Heart left ventricle (tissue), 16 donors: ENCODE data around the gene CCDC170. TPM values are rescaled to one million over a fixed set of nuclear protein-coding genes. Genes with fewer than 3 reads are reported as not detected.

Experiments
- ATAC-seq, 4 donors: fragments of 200-7000 bp; cut with Tn5 transposase; one replicate each; pipeline ENCODE4 v1.9.1; 2020 to 2022; ENCODE audit warnings: moderate library complexity in 4 of 4, mild to moderate bottlenecking in 3 of 4, moderate number of reproducible peaks in 1 of 4
- DNase-seq, 5 donors: peaks; one replicate each; pipeline ENCODE4 v3.0.0-alpha.2; 2020
- H3K27ac ChIP-seq, 12 donors: fragments of 200-600 bp; sonication (generic) in 4 of 12; one replicate each; pipeline versions ENCODE4 v1.5.0 to v1.8.0; 2016 to 2022; ENCODE audit warnings: mild to moderate bottlenecking in 2 of 12
- H3K27me3 ChIP-seq, 9 donors: fragments of 200-600 bp; sonication (generic) in 2 of 9; one replicate each; pipeline versions ENCODE4 v1.5.1 to v1.8.0; 2016 to 2022; ENCODE audit warnings: mild to moderate bottlenecking in 3 of 9
- H3K36me3 ChIP-seq, 9 donors: fragments of 200-600 bp; sonication (generic) in 2 of 9; one replicate each; pipeline versions ENCODE4 v1.5.0 to v1.8.0; 2018 to 2022; ENCODE audit warnings: mild to moderate bottlenecking in 2 of 9
- H3K4me1 ChIP-seq, 12 donors: fragments of 200-600 bp; sonication (generic) in 4 of 12; one replicate each; pipeline versions ENCODE4 v1.5.0 to v1.8.0; 2016 to 2022; ENCODE audit warnings: mild to moderate bottlenecking in 3 of 12
- H3K4me3 ChIP-seq, 12 donors: fragments of 200-600 bp; sonication (generic) in 4 of 12; one replicate each; pipeline versions ENCODE4 v1.5.0 to v1.8.0; 2017 to 2022; ENCODE audit warnings: mild to moderate bottlenecking in 9 of 12, moderate library complexity in 4 of 12
- H3K9me3 ChIP-seq, 12 donors: fragments of 200-600 bp; sonication (generic) in 4 of 12; one replicate each; pipeline versions ENCODE4 v1.5.0 to v1.8.0; 2016 to 2022; ENCODE audit warnings: mild to moderate bottlenecking in 1 of 12
- CTCF ChIP-seq, 12 donors: fragments of 200-600 bp; sonication (generic) in 4 of 12; IDR thresholded peaks; one replicate each; pipeline versions ENCODE4 v1.5.0 to v1.8.0; 2018 to 2022; ENCODE audit warnings: antibody characterized with exemption in 12 of 12, mild to moderate bottlenecking in 5 of 12
- POLR2A ChIP-seq, 2 donors: fragments of 450-650 bp; IDR thresholded peaks; one replicate each; pipeline ENCODE4 v1.6.1; 2017; ENCODE audit warnings: antibody characterized with exemption in 2 of 2, mild to moderate bottlenecking in 2 of 2, moderate library complexity in 2 of 2
- WGBS, 4 donors: extraction: QIAGEN DNeasy Blood & Tissue Kit in 2 of 4; methylation state at CpG; one replicate each; pipeline versions ENCODE4 v1.1.5 to v1.1.7; 2013 to 2018; 5-methylcytosine and 5-hydroxymethylcytosine counted together
- intact Hi-C, 10 donors: fragments of 100-400 bp; cut with DNase I; formaldehyde crosslinking; loops; one replicate each; pipeline versions ENCODE4 v1.11.1 to v1.14.2; 2022
- polyA plus RNA-seq, 2 donors: library from polyadenylated mRNA; stranded (reverse); fragments of 200-250 nt; gene quantifications; one replicate each; pipeline ENCODE4 v1.2.3, GENCODE V29; 2013
- total RNA-seq, 9 donors: library from RNA; depleted of rRNA in 2 of 9; stranded (reverse); fragments of >200 nt in 2 of 9; fragmentation: NEBNext Ultra II Directional in 3 of 9; extraction: Animal tissue kit (Norgen Biotek cat#: 25700) in 3 of 9; gene quantifications; one replicate each; pipeline versions ENCODE4 v1.1.0 to v1.2.4, GENCODE V29; 2016 to 2023
- donor health status: ischemic (EF 13 %, LVEDD 7.1; RV severe dilation, severe dysfunction).
- donor health status: healthy with polysubstance abuse.
- donor health status: DM: no; HTN: yes; CAD: no.
- donor health status: DM: no; HTN: no; CAD: no.
- donor health status: ischemic (EF 25% LVEDD 6.9; RV normal size, moderate dysfunction).
- donor health status: ischemic (EF 25% LVEDD 5.7; RV mildly dilated, moderate dysfunction).
- donor health status: healthy.
- donor health status: DM: yes; HTN: yes; CAD: no.
- donor health status: ischemic (EF 35%, LVEDD 5.7; RV mildly dilated, moderate dysfunction).
- donor health status: nonischemic (EF 11% LVEDD 7.7; RV severe dilation, severe dysfunction).
- donor health status: DM: yes; HTN: yes; CAD: no.
- donor health status: PGD.
- donor health status: ischemic (EF 29% LVEDD 5.4; RV normal size, mild dysfunction).
- donor health status: nonischemic (EF 23%, LVEDD 6.1; RV moderate dilation, normal function).

Gene CCDC170
- total and polyA plus RNA-seq, 11 donors = 0.07 to 4.4 (median 0.31) TPM

- ATAC-seq (no peak), DNase-seq (no peak)
- intact Hi-C loops = no loop called here
Observed at GRCh38 chr6:151663559-151663958, 169.7 kb downstream of the CCDC170 start.

GRCh38 chr6:151664390-151664789 is 170.6 kb downstream of the CCDC170 start:
- DNase-seq (no peak), ATAC-seq (no peak)
- WGBS, 4 donors = 54 to 61% (median 56%) methylated on average over 5 of the region's 5 CpGs
- peaks cover 0 to 3% (median 0%) of the 10 kb centered on the region in 12 donors for H3K4me1 ChIP-seq
- H3K27me3 ChIP-seq = no peaks in the 10 kb centered on the region
- H3K4me3 ChIP-seq = no peak overlapping the region
- no peak overlapping the region for H3K27ac ChIP-seq
- no peak for TF ChIP-seq POLR2A (IDR thresholded peaks at IDR 0.05)
- TF ChIP-seq CTCF (IDR thresholded peaks at IDR 0.05) = no peak
- no peaks in the 10 kb centered on the region for H3K36me3 ChIP-seq
- no peaks in the 10 kb centered on the region for H3K9me3 ChIP-seq
- intact Hi-C loops = no loop called here

More at GRCh38 chr6:151663559-151663958, 169.7 kb downstream of the CCDC170 start:
- Histone ChIP-seq H3K27me3 (no peaks in the 10 kb centered on the region), H3K36me3 (no peaks in the 10 kb centered on the region), H3K4me1 (no peaks in the 10 kb centered on the region), H3K9me3 (no peaks in the 10 kb centered on the region), H3K4me3 (no peak overlapping the region), H3K27ac (no peak overlapping the region)
- no peak for TF ChIP-seq POLR2A (IDR thresholded peaks at IDR 0.05)
- TF ChIP-seq CTCF (IDR thresholded peaks at IDR 0.05) = no peak
- WGBS, 4 donors = 86 to 93% (median 90%) methylated on average over 2 of the region's 2 CpGs

GRCh38 chr6:151665329-151665728 is 171.5 kb downstream of the CCDC170 start:
- Histone ChIP-seq H3K4me3 (no peak overlapping the region), H3K36me3 (no peaks in the 10 kb centered on the region), H3K4me1 (peaks cover 0 to 3% (median 0%) of the 10 kb centered on the region in 12 donors), H3K27me3 (no peaks in the 10 kb centered on the region), H3K27ac (no peak overlapping the region), H3K9me3 (no peaks in the 10 kb centered on the region)
- no peak for ATAC-seq
- DNase-seq = no peak
- WGBS, 4 donors = 73 to 79% (median 76%) methylated on average over 7 of the region's 7 CpGs
- no peak for TF ChIP-seq CTCF (IDR thresholded peaks at IDR 0.05)
- no peak for TF ChIP-seq POLR2A (IDR thresholded peaks at IDR 0.05)
- intact Hi-C loops = no loop called here

GRCh38 chr6:151666526-151666925 is 172.7 kb downstream of the CCDC170 start:
- Histone ChIP-seq H3K4me3 (no peak overlapping the region), H3K36me3 (no peaks in the 10 kb centered on the region), H3K4me1 (peaks cover 0 to 3% (median 0%) of the 10 kb centered on the region in 12 donors), H3K27me3 (no peaks in the 10 kb centered on the region), H3K9me3 (no peaks in the 10 kb centered on the region), H3K27ac (no peak overlapping the region)
- 57 to 71% (median 64%) methylated on average over 2 of the region's 2 CpGs for WGBS, 4 donors
- intact Hi-C loops = no loop called here
- no peak for DNase-seq
- ATAC-seq = no peak
- TF ChIP-seq CTCF (IDR thresholded peaks at IDR 0.05) = no peak
- TF ChIP-seq POLR2A (IDR thresholded peaks at IDR 0.05) = no peak
